ENCODE measurements around the gene TAS2R13. TPM values are rescaled to one million over a fixed set of nuclear protein-coding genes. Genes with fewer than 3 reads are reported as not detected.

The TAS2R13 gene
- total RNA-seq, 1 donor from 2014 or later = 7.1 TPM

DNA sequence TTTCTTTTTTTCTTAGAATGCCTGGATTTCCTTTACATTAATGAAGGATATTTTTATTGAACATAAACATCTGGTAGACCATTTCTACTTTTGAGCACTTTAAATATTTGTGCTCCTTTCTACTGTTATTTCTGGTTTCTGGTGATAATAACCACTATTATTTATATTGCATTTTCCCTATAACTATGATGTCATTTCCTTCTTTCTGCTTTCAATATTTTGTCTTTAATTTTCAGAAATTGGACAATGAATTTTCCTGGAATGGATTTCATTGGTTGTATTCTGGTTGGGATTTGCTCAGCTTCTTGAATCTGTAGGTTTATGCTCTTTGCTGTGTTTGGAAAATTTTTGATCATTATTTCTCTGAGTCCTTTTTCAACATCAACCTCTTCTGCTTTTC, 20.1 kb downstream of the TAS2R13 start:
- TF ChIP-seq POLR2A (IDR thresholded peaks at IDR 0.05) = no peak
- TF ChIP-seq POLR2AphosphoS5 (IDR thresholded peaks at IDR 0.05; ENCODE audit: insufficient read depth in 1 of 2, low read depth in 1 of 2) = no peak
- TF ChIP-seq, protein P1, sequence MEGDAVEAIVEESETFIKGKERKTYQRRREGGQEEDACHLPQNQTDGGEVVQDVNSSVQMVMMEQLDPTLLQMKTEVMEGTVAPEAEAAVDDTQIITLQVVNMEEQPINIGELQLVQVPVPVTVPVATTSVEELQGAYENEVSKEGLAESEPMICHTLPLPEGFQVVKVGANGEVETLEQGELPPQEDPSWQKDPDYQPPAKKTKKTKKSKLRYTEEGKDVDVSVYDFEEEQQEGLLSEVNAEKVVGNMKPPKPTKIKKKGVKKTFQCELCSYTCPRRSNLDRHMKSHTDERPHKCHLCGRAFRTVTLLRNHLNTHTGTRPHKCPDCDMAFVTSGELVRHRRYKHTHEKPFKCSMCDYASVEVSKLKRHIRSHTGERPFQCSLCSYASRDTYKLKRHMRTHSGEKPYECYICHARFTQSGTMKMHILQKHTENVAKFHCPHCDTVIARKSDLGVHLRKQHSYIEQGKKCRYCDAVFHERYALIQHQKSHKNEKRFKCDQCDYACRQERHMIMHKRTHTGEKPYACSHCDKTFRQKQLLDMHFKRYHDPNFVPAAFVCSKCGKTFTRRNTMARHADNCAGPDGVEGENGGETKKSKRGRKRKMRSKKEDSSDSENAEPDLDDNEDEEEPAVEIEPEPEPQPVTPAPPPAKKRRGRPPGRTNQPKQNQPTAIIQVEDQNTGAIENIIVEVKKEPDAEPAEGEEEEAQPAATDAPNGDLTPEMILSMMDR (IDR thresholded peaks at IDR 0.05) = no peak
- Histone ChIP-seq H3K4me3 (no peak overlapping the region), H3K36me3 (no peaks in the 10 kb centered on the region), H3K27me3 (no peaks in the 10 kb centered on the region), H3K27ac (no peak overlapping the region), H3K4me1 (no peaks in the 10 kb centered on the region), H3K9me3 (no peaks in the 10 kb centered on the region)
- intact Hi-C loops (cut with DNase I) = no loop called here
- DNase-seq (ENCODE audit: extremely low spot score in 2 of 2) = no peak

DNA sequence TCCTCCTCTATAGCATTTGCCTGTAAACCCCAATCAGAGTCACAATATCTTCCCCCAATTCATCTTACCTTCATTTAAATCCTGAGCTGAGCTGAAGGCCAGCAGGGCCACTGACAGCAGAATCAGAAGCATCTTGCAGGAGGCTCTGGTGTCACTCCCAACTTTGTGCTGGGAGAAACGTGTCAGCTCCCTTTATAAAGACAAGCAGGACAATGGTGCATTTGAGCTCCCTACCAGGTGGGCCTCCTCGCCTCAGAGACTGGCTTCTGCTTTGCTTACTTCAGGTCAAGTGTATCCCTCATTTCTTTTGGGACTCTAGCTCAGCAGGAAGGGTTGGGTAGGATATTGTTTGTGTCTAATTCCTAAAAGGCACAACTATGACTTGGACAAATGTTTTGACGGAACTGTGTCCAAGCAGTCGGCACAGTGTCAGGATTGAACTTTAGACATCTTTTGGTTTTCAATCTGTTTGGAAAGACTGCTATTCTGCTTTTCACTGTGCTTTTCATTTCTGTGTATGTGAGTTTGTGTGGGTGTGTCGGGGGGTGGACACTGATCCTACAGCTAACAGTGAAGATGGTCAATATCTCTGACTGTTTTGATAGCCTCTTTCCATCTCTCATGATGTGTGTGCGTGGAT, 25.2 kb downstream of the TAS2R13 start, which contains the start of gene PRH1:
Gene PRH1, minus strand, starts transcription at position 170 of the 640 bp plus-strand sequence. Its CDS starts 38 bp downstream, at position 132.
- TF ChIP-seq, protein P1 (IDR thresholded peaks at IDR 0.05) = no peak
- TF ChIP-seq POLR2A (IDR thresholded peaks at IDR 0.05) (no peak), POLR2AphosphoS5 (IDR thresholded peaks at IDR 0.05; ENCODE audit: insufficient read depth in 1 of 2, low read depth in 1 of 2) (no peak)
- H3K4me3 ChIP-seq = no peak within 1 kb of the TSS

DNA sequence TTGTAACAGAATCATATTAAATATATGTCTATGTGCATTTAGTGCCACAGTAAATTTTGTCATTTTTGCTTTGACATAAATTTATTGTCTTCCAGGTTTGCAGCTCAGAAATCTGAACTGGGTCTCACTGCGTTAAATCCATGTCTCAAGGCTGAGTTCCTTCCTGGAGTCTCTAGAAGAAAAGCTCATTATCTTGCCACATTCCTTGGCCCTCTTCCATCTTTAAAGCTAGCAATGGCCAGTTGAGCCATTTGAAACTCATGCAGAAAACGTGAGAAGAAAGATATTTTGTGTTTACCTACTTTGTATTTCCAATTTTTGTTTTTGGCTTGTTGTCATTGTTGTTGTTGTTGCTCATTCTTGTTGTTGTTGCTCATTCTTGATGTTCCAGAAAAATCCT, 36.0 kb downstream of the TAS2R13 start:
- no peak for TF ChIP-seq POLR2A (IDR thresholded peaks at IDR 0.05)
- TF ChIP-seq, protein P1 (IDR thresholded peaks at IDR 0.05) = no peak
- TF ChIP-seq POLR2AphosphoS5 (IDR thresholded peaks at IDR 0.05; ENCODE audit: insufficient read depth in 1 of 2, low read depth in 1 of 2) = no peak
- intact Hi-C loops (cut with DNase I) = no loop called here
- DNase-seq (ENCODE audit: extremely low spot score in 2 of 2) = no peak

More for the DNA sequence above, 25.2 kb downstream of the TAS2R13 start, which contains the start of gene PRH1:
- intact Hi-C loops (cut with DNase I) = no loop called here
- Histone ChIP-seq H3K27ac (no peak within 1 kb of the TSS), H3K4me1 (no peaks in the 10 kb centered on the region), H3K9me3 (no peaks in the 10 kb centered on the region), H3K27me3 (no peaks in the 10 kb centered on the region), H3K36me3 (no peaks in the 10 kb centered on the region)
- no peak for DNase-seq (ENCODE audit: extremely low spot score in 2 of 2)

DNA sequence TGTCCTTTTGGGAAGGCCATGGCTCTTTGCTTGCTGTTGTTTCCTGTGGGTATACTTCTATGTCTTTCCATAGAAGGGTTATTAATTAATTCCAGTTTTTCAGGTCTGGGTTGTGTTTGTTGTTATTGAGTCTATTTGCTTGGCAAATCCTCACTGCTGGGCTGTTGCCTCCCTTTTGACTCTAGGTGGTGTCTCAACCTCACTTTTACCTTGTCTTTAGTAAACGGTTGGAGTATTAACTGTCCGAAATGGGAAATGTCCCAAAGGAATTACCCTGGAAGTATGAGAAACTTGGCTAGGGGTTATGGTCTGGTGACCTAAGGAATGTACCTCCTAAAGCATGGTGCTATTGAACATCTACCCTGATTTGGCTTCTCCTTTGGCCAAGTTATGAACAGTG, 42.0 kb downstream of the TAS2R13 start:
- H3K4me1 ChIP-seq = no peaks in the 10 kb centered on the region
- H3K9me3 ChIP-seq = peaks cover 5% of the 10 kb centered on the region
- TF ChIP-seq POLR2AphosphoS5 (IDR thresholded peaks at IDR 0.05; ENCODE audit: insufficient read depth in 1 of 2, low read depth in 1 of 2) (no peak), POLR2A (IDR thresholded peaks at IDR 0.05) (no peak)
- TF ChIP-seq, protein P1 (IDR thresholded peaks at IDR 0.05) = no peak
- no peak overlapping the region for H3K27ac ChIP-seq
- no peaks in the 10 kb centered on the region for H3K36me3 ChIP-seq
- H3K27me3 ChIP-seq = no peaks in the 10 kb centered on the region
- H3K4me3 ChIP-seq = no peak overlapping the region
- intact Hi-C loops (cut with DNase I) = no loop called here
- no peak for DNase-seq (ENCODE audit: extremely low spot score in 2 of 2)

More for the DNA sequence above, 36.0 kb downstream of the TAS2R13 start:
- Histone ChIP-seq H3K9me3 (no peaks in the 10 kb centered on the region), H3K27ac (no peak overlapping the region), H3K4me1 (no peaks in the 10 kb centered on the region), H3K27me3 (no peaks in the 10 kb centered on the region), H3K4me3 (no peak overlapping the region), H3K36me3 (no peaks in the 10 kb centered on the region)

DNA sequence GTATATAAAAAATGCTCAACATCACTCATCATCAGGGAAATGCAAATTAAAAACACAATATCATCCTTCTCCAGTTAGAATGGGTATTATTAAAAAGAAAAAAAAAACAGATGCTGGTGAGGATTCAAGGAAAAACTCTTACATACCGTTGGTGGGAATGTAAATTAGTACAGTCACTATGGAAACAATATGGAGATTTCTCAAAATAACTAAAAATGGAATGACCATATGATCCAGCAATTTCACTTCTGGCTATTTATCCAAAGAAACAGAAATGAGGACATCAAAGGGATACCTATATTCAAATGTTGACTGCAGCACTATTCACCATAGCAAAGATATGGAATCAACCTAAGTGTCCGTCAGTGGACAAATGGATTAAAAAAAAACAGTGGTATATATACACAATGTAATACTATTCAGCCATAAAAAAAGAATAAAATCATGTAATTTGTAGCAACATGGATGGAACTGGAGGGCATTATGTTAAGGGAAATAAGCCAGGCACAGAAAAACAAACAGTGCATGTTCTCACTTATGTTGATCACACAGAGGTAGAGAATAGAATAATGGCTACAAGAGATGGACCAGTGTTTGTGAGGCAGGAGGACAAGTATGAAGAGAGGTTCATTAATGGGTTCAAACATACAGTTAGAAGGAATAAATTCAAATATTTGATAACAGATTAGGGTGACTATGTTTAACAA, 45.7 kb downstream of the TAS2R13 start:
- Histone ChIP-seq H3K27ac (no peak overlapping the region), H3K9me3 (peaks cover 5% of the 10 kb centered on the region), H3K27me3 (no peaks in the 10 kb centered on the region), H3K4me3 (no peak overlapping the region), H3K4me1 (no peaks in the 10 kb centered on the region), H3K36me3 (no peaks in the 10 kb centered on the region)
- TF ChIP-seq POLR2A (IDR thresholded peaks at IDR 0.05) = no peak
- TF ChIP-seq, protein P1 (IDR thresholded peaks at IDR 0.05) = no peak
- TF ChIP-seq POLR2AphosphoS5 (IDR thresholded peaks at IDR 0.05; ENCODE audit: insufficient read depth in 1 of 2, low read depth in 1 of 2) = no peak
- intact Hi-C loops (cut with DNase I) = no loop called here
- no peak for DNase-seq (ENCODE audit: extremely low spot score in 2 of 2)
